ENCODE results near the gene WBP2.

DNA sequence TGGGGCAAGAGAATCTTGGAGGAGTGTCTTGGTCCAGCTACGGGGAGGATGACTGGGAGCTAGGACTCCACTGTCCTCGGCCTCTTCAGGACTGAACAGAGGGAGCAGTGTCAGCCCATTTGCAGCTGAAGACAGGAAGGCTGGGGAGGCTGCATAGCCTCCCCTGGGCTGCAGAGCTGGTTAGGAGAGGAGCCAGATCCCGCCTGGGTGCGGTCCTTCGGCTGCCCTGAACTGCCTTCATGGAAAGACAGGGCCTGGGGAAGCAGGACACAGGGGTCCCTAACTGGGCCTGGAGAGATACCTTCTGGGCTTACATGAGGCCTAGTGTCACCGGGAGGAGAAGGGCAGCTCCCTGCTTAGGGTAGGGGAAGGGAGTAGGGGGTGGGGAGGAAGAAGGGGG lies 37.6 kb downstream of the WBP2 start:
- TF ChIP-seq, protein P1, sequence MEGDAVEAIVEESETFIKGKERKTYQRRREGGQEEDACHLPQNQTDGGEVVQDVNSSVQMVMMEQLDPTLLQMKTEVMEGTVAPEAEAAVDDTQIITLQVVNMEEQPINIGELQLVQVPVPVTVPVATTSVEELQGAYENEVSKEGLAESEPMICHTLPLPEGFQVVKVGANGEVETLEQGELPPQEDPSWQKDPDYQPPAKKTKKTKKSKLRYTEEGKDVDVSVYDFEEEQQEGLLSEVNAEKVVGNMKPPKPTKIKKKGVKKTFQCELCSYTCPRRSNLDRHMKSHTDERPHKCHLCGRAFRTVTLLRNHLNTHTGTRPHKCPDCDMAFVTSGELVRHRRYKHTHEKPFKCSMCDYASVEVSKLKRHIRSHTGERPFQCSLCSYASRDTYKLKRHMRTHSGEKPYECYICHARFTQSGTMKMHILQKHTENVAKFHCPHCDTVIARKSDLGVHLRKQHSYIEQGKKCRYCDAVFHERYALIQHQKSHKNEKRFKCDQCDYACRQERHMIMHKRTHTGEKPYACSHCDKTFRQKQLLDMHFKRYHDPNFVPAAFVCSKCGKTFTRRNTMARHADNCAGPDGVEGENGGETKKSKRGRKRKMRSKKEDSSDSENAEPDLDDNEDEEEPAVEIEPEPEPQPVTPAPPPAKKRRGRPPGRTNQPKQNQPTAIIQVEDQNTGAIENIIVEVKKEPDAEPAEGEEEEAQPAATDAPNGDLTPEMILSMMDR (IDR thresholded peaks at IDR 0.05), result no peak
- no peak for TF ChIP-seq POLR2A (IDR thresholded peaks at IDR 0.05)
- no peak for TF ChIP-seq POLR2AphosphoS5 (IDR thresholded peaks at IDR 0.05)

Data from prostate gland (tissue), 2 donors.